ENCODE data around the gene TMOD4.
A peak's percentile ranks its signal among the peaks of the same experiment; 100 is the strongest.

TMOD4 gene

GRCh38 chr1:151175041-151175741 is 590 bp downstream of the TMOD4 start:
- DNase-seq = no peak

DNA sequence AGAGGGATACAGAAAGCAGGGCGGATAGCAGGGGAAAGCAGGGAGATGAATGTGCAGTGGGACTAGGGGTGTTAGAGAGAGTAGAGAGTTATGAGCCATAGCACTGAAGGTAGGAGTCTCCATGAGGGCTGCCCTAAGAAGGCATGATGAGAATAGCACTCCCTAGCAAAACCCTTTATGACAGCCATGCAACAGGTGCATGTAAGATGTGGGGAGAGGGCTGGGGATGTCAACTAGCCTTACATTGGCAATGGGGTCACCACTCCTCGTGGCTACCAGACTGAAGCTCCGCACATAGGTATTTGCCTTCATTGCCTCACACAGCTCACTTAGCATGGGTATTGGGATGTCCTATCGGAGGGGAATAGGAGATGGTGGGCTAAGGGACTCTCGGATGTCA is 4.6 kb downstream of the TMOD4 start:
- DNase-seq = no peak

DNA sequence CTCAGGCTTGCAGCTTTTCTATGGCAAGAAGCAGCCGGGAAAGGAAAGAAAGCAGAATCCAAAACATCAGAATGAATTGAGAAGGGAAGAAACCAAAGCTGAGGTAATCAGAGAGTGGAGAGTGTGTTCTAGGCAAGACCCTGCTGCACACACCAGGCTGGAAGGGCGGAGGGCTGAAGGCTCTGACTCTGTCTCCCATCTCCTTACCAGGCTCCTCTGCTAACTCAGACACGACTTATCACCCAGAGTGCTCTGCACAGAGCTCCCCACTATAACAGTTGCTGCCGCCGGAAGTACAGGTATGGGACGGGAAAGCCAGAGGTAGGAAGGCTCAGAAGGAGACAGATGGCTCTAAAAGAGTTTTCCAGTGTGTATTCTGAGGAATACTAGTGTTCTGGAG is 8.7 kb downstream of the TMOD4 start:
- no peak for DNase-seq

- no peak for DNase-seq
Measured at GRCh38 chr1:151166505-151166956, 9.2 kb downstream of the TMOD4 start.

DNA sequence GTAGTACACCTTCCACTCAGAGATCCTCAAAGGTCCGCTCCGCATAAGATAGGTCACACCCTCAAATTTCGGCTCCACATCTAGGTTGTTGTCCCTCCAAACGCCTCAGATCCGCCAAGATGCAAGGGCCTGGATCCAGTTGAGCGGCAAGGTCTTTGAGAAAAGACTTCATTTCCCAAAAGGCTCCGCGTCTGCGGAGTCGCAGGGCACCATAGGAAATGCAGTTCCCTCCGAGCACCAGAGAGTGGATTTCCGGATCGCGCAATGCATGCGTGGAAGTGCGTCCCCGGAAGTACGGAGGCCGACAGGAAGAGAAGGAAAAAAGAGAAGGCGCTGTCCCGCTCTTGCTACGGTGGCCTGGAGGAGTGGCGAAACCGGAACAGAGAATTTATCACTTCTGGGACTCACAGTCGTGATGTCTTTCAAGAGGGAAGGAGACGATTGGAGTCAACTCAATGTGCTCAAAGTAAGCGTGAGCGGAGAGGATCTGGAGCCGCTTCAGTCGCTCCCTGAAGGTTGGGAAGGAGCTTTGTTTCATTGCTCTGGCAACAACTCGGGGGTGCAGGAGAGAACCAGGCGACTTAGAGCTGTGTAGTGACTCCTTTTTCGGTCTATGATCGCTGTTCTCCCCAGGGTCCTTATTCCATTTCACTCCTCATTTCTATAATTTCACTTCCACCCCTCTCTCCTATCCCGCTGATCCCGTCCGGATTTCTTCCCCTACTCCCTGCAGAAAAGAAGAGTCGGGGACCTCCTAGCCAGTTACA is 9.9 kb downstream of the TMOD4 start, which contains the start of the genes LYSMD1 and SCNM1:
Gene LYSMD1, minus strand, starts transcription at position 165 of the 767 bp plus-strand sequence. CDS start 644 bp downstream, outside the sequence.
Gene SCNM1, plus strand, starts transcription at position 407 of the 767 bp plus-strand sequence. Its CDS starts 9 bp downstream, at position 416.
- peak; percentile 96 for DNase-seq

- DNase-seq = no peak
Measured at GRCh38 chr1:151165281-151165737, 10.5 kb downstream of the TMOD4 start.

- DNase-seq = no peak
Measured at GRCh38 chr1:151164732-151165280, 11.0 kb downstream of the TMOD4 start.

DNA sequence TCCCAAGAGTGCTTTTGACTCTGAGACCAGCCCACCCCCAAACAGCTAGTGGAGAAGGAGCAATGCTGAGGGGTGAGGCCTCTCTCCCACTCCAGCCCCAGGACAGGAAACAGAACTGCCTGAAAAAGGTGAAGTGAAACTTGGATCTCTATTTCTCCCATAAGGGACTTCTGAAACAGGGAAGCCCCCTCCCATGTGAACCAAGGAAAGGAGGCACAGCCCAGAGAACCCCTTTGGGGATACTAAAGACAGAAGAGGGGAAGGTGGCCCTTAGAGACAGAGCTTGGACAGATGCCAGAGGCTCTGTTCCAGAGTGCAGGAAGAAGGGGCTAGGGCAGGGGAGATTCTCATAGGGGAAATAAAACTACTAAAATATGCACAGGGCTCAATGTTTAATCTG is 16.4 kb downstream of the TMOD4 start:
- no peak for DNase-seq

DNA sequence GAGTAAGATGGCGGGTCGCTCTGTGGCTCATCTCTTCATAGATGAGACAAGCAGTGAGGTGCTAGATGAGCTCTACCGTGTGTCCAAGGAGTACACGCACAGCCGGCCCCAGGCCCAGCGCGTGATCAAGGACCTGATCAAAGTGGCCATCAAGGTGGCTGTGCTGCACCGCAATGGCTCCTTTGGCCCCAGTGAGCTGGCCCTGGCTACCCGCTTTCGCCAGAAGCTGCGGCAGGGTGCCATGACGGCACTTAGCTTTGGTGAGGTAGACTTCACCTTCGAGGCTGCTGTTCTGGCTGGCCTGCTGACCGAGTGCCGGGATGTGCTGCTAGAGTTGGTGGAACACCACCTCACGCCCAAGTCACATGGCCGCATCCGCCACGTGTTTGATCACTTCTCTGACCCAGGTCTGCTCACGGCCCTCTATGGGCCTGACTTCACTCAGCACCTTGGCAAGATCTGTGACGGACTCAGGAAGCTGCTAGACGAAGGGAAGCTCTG is 17.0 kb downstream of the TMOD4 start:
- no peak for DNase-seq

DNA sequence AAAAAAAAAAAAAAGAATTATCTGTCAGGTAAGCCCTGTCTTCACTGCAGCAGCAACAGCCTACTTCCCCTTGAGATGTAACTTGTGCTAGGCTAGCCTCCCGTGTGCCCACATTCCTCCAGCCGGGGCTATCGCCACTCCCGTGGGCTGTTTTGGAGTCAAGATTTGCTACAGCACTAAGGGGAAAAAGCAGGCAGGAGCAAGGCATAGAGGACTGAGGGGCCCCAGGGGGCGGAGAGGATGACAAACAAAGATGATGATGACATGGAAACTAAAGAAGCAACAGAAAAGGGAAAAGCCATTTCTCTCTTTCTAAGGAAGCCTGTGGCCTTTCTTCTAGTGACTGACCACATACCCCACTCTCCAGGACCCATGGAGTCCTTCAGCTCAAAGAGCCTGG is 17.5 kb downstream of the TMOD4 start:
- no peak for DNase-seq

- DNase-seq = peak; percentile 50
Measured at GRCh38 chr1:151157067-151157531, 18.7 kb downstream of the TMOD4 start.

DNA sequence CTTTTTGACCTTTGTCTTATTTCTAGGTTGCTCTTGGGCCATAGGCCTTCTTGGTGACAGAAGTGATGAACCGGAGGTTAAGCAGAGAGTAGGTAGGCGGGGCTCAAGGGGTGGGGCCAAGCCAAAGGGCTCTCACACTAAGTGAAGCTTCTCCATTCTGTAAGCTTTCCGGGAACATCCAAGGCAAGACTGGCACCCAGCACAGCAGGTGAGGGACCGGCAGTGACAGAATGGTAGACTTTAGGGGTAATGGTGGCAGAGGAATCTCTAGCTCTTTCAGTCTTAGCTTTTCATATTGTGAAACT is 19.3 kb downstream of the TMOD4 start, which contains the start of gene TNFAIP8L2:
Gene TNFAIP8L2, plus strand, starts transcription at position 135 of the 305 bp plus-strand sequence. CDS start 2,049 bp downstream, outside the sequence.
- peak; percentile 70 for DNase-seq

DNA sequence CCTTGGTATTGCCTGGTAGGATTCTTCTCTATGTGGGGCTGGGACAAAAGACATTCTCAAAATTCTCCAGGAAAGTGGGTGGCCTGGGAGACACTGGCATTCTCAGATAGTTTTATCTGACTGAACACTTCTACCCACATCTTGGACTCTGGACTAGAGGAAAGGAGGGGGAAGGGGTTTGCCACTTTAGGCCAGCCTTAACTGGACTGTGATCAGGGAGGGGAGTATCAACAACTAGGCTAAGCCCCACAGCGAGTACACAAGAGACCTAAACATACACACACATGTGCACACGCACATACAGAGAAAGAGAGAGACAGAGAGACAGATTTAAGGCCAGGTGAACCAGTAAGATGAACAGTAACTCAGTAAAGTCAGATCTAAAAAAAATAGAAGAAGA is 28.1 kb downstream of the TMOD4 start:
- no peak for DNase-seq

GRCh38 chr1:151147132-151147503 is 28.7 kb downstream of the TMOD4 start:
- no peak for DNase-seq

DNA sequence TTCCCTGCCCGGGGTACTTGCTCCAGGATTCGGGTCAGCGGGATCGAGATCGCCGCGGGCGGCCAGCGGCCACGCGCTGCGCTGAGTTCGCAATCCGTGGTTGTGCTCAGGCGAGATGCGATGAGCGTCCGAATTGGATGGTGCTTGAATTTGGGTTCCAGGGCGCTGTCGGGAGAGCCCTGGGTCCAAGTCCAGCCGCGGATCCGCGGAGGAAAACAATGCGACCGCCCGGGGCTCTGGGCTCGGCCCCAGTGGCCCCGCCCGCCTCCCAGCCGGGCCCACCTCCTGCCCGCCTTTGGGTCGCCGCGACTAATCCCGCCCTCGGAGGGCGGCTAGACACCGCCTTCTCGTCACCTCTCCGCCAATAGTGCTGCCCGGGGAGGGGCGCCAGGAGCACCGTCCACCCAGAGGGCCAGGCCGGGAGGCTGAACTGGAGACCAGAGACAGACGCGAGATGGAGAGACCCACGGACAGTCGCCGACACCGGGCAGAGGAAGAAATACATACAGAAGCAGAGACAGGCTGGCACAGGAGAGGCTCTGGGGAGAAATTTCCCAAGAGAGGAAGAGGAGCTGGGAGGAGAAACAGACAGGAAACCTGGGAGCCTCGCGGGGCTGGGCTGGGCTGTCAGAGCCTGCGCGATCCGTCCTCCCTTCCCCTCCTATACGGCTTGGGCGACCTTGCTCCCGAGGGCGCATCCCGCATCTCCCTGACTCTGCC is 29.2 kb downstream of the TMOD4 start, which contains the start of gene SEMA6C:
Gene SEMA6C, minus strand, starts transcription at position 220 of the 720 bp plus-strand sequence. CDS start 4,010 bp downstream, outside the sequence.
- peak; percentile 84 for DNase-seq

DNA sequence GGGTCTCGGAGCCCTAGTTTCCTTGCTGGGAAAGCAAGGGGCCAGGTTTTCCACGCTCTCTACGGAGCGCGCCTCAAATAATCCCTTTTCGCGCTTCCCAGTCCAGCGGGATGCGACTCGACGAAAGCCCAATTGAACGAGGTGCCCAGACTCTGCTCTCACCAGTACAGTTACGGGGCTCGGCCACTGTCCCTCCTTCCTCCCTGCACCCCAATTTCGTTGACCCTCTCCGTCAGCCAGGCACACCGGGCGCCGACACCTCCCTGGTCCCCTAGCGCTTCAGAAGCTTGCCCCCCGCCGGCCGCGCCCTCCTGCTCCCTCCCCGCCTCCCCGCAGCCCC is 29.7 kb downstream of the TMOD4 start:
- DNase-seq = no peak

DNA sequence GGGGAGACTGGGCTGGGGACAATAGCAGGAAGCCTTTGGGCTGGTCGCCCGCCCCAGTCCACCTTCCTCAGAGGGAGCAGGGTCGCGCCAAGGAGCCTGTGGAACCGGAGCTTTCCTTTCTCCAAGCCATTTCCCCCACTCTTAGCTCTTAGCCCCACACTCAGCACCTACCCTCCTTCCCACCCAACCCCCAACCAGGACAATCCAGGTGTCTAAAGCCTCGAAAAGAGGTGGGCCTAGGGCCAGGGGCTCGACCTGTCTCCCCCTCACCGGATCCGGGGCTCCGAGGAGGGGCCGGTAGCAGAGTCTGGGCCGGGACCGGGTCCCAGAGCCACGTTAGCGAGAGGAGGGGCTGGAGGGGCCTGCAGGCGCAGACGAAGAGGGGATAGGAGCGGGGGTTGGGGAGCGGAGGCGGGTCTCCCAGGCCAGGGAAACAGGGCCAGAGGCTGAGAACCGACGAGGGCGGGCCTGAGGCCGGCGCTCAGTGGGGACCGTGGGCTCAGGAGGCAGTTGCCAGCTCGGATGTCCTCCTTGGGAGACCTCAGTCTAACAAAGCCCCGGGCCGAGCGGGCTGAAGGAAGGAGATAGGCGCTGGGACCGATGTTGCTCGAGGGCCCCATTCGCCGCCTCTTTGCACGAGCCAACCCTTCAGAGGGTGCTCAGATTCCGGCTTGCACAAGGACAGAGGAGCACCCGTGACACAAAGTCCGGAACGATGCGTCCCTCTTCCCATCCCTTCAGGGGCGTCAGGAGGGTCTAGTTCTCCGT is 30.3 kb downstream of the TMOD4 start:
- DNase-seq = no peak

GRCh38 chr1:151144474-151145303 is 31.1 kb downstream of the TMOD4 start:
- no peak for DNase-seq

GRCh38 chr1:151143986-151144385 is 31.8 kb downstream of the TMOD4 start:
- no peak for DNase-seq

DNA sequence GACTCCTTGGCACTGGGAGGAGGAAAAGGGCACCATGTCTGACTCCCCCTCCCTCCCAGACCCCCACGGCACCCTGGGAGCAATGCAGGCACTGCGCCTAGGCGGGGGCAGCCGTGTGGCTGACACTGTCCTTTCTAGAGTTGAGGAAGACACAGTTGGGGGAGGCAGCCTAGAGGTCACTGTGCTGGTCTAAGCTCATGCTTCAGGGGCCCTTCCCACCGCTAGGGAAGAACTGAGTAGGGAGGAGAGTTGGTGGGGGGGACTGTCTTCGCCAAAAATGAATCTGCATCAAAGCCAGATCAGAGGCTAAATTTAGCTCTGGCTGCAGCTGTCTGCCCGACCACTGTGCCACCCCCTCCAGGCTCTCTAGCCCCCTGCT is 32.7 kb downstream of the TMOD4 start:
- no peak for DNase-seq

Measured in CD4-positive, alpha-beta T cell treated with Interferon gamma for 1 hour (primary cell).